NCI-H526 (cell line): ENCODE measurements around the gene GBGT1.

Experiments used
- DNase-seq, 2 experiments: peaks; one replicate each; lab custom pipeline; 2025; lab: John Stamatoyannopoulos, UW

Gene GBGT1

DNA sequence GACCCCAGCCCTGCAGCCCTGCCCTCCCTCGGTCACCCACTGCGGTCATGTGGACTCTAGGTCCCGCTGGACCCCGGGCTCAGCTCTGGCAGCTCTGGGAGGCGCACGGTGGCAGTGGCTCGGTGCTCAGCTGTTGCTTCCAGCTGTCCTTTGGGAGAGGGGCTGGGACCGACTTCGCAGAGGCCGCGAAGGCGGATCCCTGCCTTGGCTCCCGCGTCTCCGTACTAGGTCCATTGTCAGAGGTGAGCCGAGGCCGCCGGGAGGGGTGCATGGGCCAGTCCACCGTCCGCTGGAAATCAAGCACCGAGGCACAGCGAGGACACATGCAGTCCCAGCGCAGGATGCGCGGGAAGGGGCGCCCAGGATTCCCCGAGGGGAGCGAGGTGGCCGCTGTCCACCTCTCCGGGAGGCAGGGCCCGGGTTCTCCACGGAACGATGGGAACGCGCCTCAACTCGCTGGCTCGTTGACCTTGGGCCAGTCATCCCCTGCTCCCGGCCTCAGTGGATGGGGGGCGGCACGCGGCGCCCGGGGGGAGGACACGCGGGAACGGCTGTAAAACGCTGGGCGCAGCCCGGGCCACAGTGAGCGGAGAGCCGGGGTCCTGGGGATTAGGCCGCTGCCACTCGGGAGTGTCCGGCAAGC, 732 bp downstream of the GBGT1 start:
- no peak for DNase-seq

- DNase-seq, result no peak
Observed at GRCh38 chr9:133161547-133161950, 2.2 kb downstream of the GBGT1 start.

- DNase-seq, result peak in 1 of 2 experiments; percentile 45
Observed at GRCh38 chr9:133160742-133161546, 2.8 kb downstream of the GBGT1 start.

GRCh38 chr9:133158695-133159094, 5.0 kb downstream of the GBGT1 start:
- no peak for DNase-seq

GRCh38 chr9:133155156-133155555, 8.6 kb downstream of the GBGT1 start:
- DNase-seq, result no peak

- no peak for DNase-seq
Observed at GRCh38 chr9:133154097-133154989, 9.4 kb downstream of the GBGT1 start.

DNA sequence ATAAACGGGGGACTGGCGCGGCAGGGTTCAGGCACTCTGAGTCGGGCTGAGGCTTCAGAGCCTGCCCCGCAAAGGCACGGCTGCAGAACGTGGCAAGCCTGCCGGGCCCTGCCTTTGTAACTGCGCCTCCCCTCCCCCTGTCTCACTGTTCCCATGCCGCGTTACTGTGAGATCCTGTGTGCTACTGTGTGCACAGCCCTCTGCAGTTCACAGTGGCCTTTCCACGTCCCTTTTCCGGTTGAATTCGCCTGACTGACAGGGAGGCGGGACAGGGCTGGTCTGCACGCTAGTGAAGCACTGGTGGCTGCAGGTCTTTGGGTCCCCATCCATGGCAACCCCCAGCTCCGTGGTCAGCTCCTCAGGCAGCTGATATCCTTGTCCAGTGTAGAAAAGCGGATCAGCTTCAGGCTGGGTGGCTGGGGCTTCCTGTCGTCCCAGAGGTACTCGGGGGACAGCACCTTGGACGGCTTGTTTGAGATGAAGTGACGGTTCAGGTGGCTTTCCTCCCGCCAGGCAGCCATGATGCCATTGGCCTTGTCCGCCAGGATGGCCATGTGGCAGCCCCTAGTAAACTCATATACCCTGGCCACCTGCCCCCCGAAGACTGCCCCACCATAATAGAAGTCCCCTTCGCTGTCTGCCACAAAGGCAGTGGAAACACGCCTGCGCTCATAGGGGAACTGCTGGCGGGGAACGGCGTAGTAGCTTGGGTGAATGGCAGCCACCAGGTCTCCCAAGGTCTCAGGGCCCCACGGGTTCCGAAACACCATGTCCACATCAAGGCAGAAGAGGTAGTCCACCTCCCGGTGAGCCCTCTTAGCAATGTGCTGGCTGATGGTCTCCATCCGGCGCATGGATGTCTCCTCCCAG, 10.3 kb downstream of the GBGT1 start:
- peak in 1 of 2 experiments; percentile 47 for DNase-seq

GRCh38 chr9:133151601-133152525, 11.9 kb downstream of the GBGT1 start:
- no peak for DNase-seq

DNA sequence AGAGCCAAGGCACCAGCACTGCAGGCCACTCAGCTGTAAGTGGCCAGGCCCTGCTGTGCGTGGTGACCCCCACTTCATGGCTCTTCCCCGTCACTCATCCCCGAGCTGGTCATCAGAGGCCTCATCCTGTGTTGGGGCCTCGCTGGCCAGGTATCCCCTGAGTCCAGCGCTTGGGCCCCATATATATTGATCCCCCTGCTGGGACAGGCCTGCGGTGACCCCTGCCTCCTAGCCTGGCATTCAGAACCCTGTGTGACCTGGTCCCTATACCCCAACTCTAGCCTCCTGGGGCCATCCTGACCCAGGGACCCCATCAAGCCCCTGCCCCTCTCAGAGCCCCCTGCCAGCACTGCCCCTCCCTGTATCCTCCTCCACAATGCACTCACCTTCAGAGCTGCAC, 12.7 kb downstream of the GBGT1 start:
- no peak for DNase-seq

DNA sequence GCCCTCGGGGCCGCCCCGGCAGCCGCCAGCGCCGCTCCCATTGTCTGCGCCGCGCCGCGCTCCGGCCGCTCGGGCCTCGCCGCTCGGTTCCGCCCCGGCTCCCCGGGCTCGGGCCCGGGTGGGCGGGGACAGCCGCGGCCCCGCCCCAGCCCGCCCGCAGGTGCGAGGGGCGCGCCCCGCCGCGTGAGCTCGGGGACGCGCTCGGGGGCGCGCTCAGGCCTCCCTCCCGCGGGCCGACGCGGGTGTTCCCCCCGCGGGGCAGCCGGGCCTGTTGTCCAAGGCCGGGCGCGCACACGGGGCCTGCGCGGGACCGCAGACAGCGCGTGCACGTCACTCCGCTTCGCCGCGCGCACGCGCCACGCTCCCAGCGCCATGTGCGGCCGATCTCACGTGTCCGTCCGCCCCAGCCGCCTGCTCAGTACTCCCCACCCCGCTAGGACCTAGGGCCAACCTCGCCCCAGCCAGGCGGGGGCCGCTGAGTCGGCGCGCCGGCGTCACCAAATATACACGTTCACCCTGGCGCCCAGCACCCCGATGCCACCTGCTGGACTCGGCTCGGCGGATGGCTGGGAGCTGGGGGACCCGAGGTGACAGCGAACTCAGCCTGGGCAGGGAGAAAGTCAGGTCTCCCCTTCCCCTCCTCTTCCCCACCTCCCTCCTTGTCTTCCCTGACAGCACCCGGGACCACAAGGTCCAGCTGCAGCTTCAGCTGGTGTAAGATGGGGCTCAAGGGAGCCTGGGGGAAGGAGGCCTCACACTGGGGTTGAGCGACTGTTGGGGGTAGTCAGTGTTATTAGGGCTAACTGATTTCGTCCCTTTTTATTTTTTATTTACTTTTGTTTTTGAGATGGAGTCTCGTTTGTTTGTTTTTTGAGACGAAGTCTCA, 14.3 kb downstream of the GBGT1 start:
- peak; percentile 70 to 92 for DNase-seq

GRCh38 chr9:133148199-133149129, 15.2 kb downstream of the GBGT1 start:
- DNase-seq, result peak in 1 of 2 experiments; percentile 53

DNA sequence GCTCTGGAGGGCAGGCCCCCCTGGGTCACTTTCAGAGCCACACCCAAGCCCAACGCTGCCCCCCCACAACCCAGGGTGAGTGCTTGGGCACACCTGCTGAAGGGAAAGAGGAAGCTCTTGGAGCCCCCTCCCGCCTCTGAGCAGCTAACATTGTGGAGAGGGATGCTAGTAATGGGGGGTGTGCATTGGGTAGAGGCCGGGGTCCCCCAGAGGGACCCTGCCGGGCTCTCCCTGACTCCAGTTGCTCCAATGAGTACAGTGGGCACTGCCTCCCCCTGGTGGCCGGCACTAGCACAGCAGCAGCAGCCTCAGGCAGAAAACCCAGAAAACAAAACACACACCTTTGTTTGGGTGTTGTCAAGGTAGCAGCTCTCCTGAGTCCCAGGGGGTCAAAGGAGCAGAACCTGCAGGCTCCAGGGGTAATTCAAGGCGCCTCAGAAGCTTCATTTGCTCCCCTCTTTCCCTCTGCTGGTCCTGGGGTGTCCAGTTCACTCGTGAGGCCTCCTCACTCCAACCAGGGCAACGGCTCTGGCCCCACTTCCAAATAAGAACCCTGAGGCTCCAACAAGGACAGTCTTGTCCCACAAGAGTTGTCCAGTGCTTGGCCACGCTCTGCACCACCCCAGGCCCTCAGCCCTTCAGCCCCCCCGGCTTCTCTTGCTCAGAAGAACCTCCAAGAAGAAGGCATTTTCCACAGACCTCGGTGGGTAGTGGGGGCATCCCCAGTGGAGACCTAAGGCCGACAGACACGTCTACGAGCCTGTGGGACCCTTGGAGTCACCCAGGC, 16.1 kb downstream of the GBGT1 start:
- DNase-seq, result peak; percentile 30 to 74

- no peak for DNase-seq
Observed at GRCh38 chr9:133146746-133147411, 16.8 kb downstream of the GBGT1 start.

DNA sequence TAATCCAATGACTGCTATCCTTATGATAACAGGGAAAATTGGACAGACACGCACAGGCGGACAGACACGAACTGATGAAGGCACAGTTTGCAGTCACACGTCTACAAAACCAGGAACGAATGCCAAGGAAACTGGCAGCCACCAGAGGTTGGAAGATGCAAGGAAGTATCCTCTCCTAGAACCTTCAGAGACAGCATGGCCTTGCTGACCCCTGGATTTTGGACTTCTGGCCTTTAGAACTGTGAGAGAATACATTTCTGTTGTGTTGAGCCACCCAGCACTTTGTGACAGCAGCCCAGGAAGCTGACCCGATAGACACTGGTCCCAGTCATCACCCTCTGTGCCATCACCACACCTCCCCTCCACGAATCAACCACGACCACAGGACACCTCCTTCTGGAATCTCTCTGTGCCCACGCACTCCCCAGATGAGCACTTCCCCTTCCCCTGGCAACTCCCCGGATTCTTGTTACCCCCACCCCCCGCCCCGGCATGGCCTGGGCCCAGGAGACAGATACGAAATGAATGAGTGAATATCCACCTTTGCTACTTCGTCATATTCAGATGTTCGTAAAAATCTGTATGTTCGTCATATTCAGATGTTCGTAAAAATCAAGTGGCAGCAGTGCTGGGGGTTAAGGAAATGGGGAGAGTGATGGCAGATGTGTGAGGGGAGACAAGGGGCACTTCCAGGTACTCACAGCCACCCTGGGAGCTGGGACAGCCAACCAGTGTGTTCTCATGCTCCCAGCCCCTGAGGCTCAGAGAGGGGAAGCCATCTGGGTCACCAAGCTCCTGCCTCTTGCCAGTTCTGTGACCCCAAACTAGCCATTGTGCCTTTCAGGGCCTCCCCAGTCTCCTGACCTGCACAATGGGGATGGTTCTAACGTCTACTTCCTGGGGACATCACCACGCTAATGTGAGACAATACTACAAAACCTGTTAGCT, 18.5 kb downstream of the GBGT1 start:
- no peak for DNase-seq

DNA sequence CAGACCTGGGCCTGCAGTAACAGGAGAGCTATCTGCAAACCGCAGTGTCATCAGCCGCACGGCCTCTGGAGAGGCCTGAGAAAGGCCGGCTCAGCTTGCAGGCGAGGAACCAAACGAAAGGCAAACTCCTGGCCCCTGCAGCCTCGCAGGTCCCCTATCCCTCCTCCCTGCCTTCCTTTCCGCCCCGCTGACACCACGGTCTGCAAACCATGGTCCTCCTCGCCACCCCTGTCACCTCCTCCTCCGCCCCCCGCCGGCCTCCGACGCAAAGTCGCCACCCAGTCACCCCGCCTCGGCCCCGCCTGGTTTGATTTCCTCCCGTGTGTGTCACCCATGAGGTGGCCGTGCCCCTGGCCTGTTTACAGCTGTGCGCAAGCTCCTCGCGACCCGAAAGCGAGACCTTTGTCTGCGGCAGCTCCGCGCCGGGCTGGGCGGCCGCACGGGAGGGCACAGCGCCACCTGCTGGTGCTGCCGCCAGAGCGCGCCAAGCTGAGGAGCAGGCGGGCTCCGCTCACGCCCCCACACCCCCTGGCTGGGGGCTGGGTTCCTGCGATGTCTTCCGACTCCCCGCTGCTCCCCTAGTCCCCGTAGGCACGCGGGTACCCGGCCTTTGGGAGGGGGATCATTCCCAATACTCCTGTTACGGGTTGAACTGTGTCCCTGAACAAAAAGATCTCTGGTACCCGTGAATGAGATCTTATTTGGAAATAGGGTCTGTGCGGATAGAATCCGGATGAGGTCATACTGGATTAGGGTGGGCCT, 19.4 kb downstream of the GBGT1 start:
- peak in 1 of 2 experiments; percentile 82 for DNase-seq
